ENCODE data around the gene PSMA4.
"Not testable (repeated sequence)": the region's sequence is repeated elsewhere in the genome, so short reads cannot be mapped to it uniquely, and the experiment has no call there.

PSMA4 gene

DNA sequence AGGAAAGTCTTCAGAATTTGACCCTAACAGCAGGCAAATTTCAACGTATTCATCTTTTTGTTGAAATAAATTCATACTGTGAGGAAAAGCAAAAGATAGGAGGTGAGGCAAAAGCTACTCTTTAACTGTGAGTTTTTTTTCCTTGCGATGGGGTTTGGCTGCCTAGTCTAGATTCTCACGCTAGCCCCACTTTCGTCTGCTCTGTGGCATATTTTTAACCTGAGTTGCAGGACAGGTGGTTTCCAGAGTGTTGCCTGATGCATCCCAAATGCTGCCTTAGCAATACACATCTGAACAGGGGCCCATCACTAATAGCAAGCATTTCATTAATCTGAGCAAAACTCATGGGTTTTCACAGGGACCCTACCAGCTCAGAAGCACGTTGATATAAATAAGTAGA lies 11.7 kb downstream of the PSMA4 start:
- no peak for DNase-seq (ENCODE audit: low read depth)

DNA sequence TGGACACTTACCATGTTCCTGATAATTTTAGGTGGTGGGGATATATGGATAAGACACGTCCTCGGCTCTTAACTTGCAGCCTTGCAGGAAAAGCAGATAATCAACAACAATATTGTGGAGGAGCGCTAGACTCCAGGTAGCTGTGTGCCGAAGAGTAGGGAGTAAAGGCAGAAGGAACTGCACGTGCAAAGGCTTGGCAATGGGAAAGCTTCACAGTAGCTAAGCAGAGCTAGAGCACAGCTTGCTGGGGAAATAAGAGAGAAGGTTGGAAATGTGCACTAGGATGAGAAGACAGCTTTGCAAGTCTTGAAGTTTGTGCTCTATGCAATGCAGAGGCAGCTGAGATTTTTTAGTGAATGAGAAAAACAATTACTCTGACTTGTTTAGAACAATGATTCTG lies 12.4 kb downstream of the PSMA4 start:
- DNase-seq (ENCODE audit: low read depth), result no peak

DNA sequence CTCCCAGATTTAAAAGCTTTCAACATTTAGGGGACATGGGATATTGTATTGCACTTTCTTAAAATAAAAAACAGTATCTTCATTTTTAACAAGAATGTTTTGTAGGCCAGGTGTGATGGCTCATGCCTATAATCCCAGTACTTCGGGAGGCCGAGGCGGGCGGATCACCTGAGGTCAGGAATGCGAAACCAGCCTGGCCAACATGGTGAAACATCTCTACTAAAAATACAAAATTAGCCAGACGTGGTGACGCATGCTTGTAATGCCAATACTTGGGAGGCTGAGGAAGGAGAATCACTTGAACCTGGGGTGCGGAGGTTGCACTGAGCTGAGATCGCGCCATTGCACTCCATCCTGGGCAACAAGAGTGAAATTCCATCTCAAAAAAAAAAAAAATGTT lies 20.0 kb downstream of the PSMA4 start:
- DNase-seq (ENCODE audit: low read depth), result not testable (repeated sequence)

DNA sequence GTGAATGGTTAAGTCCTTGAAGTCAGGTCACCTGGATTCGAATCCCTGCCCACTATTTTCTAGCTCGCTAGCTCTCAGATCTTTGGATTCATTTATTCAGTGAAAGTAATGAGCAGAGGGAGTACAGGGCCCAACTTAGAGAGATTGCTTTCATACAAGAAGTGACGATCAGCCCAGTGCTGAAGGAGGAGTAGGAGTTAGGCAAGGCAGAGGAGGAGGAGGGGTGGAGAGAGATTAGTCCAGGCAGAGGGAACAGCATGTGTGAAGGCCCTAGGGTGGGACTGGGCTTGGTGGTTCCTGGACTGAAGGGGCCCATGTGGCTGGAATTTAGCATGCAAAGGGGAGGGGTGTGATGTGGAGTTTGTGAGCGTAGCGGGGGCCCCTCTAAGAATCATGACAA lies 21.2 kb downstream of the PSMA4 start:
- no peak for DNase-seq (ENCODE audit: low read depth)

DNA sequence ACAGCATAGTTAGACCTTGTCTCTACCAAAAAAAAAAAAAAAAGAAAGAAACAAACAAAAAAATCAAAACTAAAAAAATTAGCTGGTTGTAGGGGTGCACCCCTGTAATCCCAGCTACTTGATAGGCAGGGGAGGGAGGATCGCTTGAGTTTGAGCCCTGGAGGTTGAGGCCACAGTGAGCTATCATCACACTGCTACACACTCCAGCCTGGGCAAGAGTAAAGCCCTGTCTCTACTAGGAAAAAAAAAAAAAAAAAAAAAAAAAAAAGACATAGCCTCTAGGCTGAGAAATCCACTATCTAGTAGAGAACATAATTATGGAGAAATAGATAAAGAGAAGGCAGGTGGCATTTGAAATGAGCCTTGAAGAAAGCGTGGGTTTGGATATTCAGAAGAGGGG lies 22.8 kb downstream of the PSMA4 start:
- no peak for DNase-seq (ENCODE audit: low read depth)

DNA sequence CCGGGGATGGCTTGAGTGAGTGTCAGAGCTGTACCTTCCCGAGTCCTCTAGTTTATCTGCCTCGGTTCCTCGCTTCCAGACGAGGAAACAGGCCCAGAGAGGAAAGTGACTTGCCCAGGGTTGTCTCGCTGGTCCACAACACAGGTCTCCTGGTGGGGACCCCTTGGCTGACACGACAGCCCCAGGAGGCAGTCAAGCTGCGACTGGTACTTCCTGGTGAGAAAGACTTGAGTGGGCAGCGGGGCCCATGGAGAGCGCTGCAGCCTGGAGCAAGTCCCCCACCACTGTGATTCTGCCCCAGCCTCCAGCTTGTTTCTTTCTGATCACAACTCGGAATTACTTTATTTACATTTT lies 24.5 kb downstream of the PSMA4 start:
- DNase-seq (ENCODE audit: low read depth), result no peak

DNA sequence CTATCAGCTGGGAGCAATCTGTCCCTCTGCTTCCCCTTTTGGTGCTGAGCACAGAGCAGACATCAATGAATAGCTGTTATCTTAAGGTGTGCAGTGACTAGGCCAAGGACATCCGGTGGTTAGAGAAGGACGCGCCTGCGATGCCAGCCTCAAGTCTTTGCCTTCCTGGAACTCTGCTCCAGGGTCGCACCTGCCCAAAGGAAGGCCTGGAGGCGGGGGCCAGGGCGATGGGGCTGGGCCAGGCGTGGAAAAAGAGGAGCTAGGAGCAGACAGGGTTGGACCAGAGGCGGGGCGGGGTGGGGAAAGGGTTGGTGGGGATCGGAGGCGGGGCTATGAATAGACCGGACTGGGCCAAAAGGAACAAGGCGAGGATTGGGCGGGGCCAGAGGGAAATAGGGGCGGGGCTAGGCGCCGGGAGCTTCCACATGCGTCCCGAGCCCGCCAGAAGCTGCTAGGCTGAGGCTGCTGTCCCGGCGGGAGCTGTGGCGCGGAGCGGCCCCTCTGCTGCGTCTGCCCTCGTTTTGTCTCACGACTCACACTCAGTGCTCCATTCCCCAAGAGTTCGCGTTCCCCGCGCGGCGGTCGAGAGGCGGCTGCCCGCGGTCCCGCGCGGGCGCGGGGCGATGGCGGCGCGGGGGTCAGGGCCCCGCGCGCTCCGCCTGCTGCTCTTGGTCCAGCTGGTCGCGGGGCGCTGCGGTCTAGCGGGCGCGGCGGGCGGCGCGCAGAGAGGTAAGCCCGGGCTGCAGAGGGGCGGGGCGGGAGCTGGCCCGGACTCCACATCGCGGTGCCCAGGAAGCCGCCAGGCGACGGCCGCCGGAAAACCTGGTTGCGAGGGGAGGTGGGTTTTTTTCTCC lies 25.1 kb downstream of the PSMA4 start, which contains the start of gene CHRNA5:
Gene CHRNA5 (plus strand): TSS at position 424 of the 854 bp plus-strand sequence. CDS start 200 bp downstream, at position 624.
- peak; percentile 44 for DNase-seq (ENCODE audit: low read depth)

DNA sequence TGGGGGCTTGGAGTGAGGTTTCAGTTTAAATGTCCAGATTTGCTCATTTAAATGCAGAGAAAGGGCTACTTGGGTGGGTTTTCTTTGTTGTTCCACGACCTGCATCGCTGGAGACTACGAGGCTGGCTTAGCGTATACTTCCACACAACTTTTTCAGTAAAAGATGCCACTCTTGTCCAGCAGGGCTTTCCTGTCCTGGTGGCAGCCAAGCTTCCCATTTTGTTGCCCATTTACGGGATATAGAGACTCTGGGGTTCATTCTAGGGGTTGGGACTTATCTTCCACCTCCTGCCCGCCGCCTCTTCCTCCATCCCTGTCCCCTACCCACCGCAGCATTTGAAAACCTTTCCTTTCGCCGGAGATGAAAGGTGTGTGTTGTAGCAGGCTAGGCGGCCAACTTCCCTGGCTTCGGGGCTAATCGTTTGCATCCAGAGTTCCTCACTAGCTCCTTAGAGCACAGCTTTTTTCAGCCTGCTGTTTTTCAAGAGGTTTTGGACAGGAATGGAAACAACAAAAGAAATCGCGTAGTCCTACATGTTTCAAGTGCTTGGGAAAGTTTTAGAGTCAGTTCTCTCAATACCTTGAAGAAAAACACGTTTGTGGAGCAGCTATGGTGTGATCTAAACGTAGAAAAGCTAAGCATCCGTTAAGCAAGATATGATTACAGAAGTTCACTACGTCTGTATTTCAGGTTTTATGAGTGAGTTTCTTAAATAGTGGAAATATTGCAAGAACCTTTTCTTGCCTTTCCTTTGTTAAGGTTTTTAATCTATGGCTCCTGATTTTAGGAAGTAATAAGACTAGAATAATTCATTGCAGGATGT lies 25.9 kb downstream of the PSMA4 start:
- no peak for DNase-seq (ENCODE audit: low read depth)

DNA sequence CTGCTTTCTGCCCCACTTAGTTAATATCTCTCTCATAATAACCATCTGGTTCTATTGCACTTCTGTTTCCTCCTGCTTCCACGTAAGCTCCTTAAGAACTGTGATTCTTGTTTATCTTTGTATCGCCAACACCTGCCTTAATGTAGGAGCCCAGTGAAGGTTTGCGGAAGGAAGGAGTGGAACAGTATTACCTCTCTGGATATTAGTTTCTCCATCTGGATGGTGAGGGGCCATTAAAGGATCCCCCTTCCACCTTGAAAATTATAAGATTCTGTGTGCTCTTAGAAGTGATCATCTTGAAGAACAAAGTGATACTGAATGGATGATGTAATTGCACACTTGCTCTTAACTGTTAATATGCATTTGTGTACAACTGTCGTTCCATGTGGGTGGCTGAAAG lies 27.3 kb downstream of the PSMA4 start:
- no peak for DNase-seq (ENCODE audit: low read depth)

DNA sequence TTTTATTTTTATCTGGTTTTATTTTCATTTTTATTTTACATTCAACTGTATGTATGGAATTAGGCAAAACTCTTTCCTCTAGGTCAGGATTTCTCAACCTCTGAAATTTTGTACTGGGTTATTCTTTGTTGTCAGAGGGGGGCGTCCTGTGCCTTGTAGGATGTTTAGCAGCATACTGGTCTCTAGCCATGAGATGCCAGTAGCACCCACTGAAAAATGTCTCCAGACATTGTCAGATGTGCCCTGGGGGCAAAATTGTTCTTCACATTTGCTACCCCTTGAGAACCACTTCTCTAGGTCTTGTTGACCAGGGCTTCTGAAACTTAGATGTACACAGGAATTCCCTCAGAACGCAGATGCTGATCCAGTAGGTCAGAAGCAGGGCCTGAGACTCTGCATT lies 30.5 kb downstream of the PSMA4 start:
- no peak for DNase-seq (ENCODE audit: low read depth)

DNA sequence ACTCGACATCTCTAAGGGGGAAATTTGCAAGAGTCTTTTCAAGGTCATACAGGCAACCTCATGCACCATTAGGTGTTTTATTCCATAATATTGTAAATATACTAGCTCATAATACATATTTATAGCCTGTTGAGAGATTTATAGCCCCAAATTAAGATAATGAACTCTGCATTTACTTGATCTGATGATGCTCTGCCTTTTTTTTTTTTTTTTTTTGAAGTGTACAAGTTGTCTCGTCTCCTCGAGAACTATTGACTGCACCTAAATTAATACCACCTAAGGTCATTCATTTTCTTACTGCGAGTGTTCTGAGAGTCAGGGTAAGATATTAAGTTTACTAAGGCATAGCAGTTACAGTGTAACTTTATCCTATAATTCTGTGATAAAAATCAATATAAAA lies 31.1 kb downstream of the PSMA4 start:
- no peak for DNase-seq (ENCODE audit: low read depth)

DNA sequence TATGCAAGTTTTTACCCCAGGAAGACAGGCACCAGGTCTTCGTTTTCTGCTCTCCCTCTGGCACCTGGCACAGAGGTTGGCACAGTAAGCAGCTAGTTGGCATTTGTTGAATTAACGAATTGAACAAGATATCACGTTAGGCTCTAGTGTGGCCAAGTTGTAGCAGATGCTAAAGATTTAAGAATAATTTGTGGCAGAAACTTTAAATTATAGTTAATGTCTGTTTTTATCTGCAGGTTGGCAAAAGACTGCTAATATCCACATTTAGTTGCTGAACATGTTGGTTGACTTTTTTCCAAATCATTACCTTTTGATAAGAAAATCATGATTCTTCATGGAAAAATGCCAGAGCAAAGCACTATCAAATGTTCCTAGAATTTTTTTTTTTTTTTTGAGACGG lies 33.2 kb downstream of the PSMA4 start:
- no peak for DNase-seq (ENCODE audit: low read depth)

DNA sequence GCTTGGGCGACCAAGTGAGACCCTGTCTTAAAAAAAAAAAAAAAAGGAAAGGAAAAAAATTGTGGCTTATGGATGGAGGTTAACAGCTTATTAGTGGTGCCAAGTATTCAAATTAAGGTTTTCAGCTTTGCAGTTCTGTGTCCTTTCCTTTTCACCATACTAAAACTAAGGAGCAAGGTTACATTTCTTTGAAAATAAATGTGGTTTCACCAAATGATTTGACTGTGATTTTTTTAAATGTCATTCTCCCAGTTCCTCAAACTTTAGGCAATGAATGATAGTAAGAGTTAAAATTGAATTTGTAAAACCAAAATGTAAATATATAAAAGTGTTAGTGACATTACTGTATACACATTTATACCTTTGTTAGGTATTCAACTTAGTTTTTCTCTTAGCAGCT lies 34.7 kb downstream of the PSMA4 start:
- DNase-seq (ENCODE audit: low read depth), result no peak

DNA sequence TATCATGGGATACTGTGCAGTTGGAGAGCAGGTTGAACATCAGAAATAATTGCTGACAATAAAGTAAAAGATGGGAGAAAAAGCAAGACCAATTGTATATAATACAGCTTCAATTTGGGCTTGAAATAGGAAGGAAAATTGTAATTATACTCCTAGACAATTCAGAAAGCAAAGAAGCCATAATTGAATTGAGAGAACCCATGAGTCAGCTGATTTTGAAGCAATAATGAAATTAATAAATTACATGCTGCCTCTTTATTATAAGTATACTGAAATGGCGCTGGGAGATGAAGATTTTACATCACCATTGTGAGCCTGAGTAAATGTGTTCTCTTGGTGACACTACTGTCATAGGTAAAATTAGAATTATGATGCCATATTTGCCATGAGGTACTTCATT lies 57.3 kb downstream of the PSMA4 start:
- DNase-seq (ENCODE audit: low read depth), result no peak

DNA sequence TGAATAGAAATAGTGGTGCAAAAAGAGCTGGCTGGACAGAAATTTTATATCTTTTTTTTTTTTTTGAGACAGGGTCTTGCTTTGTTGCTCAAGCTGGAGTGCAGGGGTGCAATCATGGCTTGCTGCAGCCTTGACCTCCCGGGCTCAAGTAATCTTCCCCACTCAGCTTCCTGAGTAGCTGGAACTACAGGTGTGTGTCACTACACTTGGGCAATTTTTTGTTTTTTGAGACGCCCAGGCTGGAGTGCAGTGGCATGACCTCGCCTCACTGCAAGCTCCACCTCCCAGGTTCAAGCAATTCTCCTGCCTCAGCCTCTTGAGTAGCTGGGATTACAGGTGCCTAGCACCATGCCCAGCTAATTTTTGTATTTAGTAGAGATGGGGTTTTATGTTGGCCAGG lies 58.1 kb downstream of the PSMA4 start:
- no peak for DNase-seq (ENCODE audit: low read depth)

DNA sequence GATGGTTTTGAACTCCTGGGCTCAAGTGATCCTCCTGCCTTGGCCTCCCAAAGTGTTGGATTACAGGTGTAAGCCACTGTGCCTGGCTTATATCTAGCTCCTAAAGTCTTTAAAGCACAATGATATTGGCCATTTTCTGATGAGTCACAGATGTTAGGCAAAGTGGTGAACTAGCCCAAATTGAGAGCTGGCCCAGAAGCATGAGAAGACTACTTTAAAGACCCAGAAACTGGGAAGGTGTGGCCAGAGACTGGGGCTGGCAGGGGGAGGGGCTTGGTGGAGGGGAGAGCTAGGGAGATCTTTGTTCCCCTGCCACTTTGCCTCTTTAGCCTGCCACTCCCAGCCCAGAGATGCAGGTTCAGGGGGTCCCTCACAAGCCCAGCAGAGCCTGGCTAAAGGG lies 58.9 kb downstream of the PSMA4 start:
- no peak for DNase-seq (ENCODE audit: low read depth)
